H1 (cell line): Measurements from ENCODE around the gene PAPOLA. TPM values are rescaled to one million over a fixed set of nuclear protein-coding genes. Genes with fewer than 3 reads are reported as not detected.

Source experiments
- CHD7 ChIP-seq: fragments of 300-600 bp; sonication (generic); IDR thresholded peaks from 2 replicates; pipeline ENCODE4 v1.7.1; 2012; ENCODE audit warnings: low read length, moderate library complexity, mild to moderate bottlenecking, inconsistent platforms; ENCODE audit not compliant: insufficient replicate concordance
- PHF8 ChIP-seq: fragments of 200-600 bp; sonication (generic); conservative IDR thresholded peaks from 2 replicates; pipeline ENCODE4 v1.7.1; 2012; ENCODE audit warnings: low read depth, mild to moderate bottlenecking, inconsistent platforms, low read length, moderate library complexity
- POLR2AphosphoS5 ChIP-seq: IDR thresholded peaks from 2 replicates; pipeline ENCODE4 v1.6.1; 2011; ENCODE audit warnings: low read depth, low read length
- SIX5 ChIP-seq: IDR thresholded peaks from 2 replicates; pipeline ENCODE4 v1.6.1; 2011; ENCODE audit warnings: mild to moderate bottlenecking, low read depth, low read length
- SRF ChIP-seq: IDR thresholded peaks from 2 replicates; pipeline ENCODE4 v1.6.1; 2011; ENCODE audit warnings: mild to moderate bottlenecking, low read depth, low read length, moderate library complexity
- TAF7 ChIP-seq: optimal IDR thresholded peaks from 2 replicates; pipeline ENCODE3; 2011; ENCODE audit warnings: low read depth, mild to moderate bottlenecking, inconsistent platforms, low read length, moderate library complexity, borderline replicate concordance
- TCF12 ChIP-seq: IDR thresholded peaks from 2 replicates; pipeline ENCODE4 v1.6.1; 2011; ENCODE audit warnings: low read depth, mild to moderate bottlenecking, low read length
- polyA plus RNA-seq, 7 experiments: library from polyadenylated mRNA; depleted of rRNA in 3 of 7; stranded (reverse) in 5 of 7; unstranded in 2 of 7; fragments of >200 nt in 5 of 7; fragments of 200-250 nt in 2 of 7; gene quantifications; 1 replicate in 5 of 7; 2 replicates in 1 of 7; 4 replicates in 1 of 7; pipeline versions ENCODE4 v1.2.1 to v1.2.3, GENCODE V29; 2011 to 2013; ENCODE audit warnings: missing spikeins in 2 of 7, mixed read lengths in 2 of 7
- total RNA-seq: library from RNA; stranded (reverse); fragmentation: NEBNext Ultra II Directional; extraction: Animal tissue kit (Norgen Biotek cat#: 25700); gene quantifications from 2 replicates; pipeline ENCODE4 v1.2.1, GENCODE V29; 2021

The PAPOLA gene
- total and polyA plus RNA-seq, 2 of the 8 experiments (the other 6 are each of a cell fraction or from before 2014, with no cell fraction given) = 163 to 239 TPM

GRCh38 chr14:96568621-96569020, 66.4 kb downstream of the PAPOLA start (continued):
- TF ChIP-seq CHD7 = no peak
- TF ChIP-seq TCF12 = no peak
- no peak for TF ChIP-seq POLR2AphosphoS5
- TF ChIP-seq TAF7 = no peak
- TF ChIP-seq SRF = no peak
- no peak for TF ChIP-seq SIX5
- TF ChIP-seq PHF8 = no peak
